GM18907 (cell line): ENCODE data around the gene STARD3NL.
A peak's percentile ranks its signal among the peaks of the same experiment; 100 is the strongest.
"Not testable (repeated sequence)": the region's sequence is repeated elsewhere in the genome, so short reads cannot be mapped to it uniquely, and the experiment has no call there.

Experiments used
- ATAC-seq: cut with Tn5 transposase; IDR thresholded peaks from one replicate; pipeline ENCODE4 v1.9.1; 2021; ENCODE audit warnings: mild to moderate bottlenecking, moderate library complexity; ENCODE audit not compliant: unreplicated experiment

STARD3NL gene

DNA sequence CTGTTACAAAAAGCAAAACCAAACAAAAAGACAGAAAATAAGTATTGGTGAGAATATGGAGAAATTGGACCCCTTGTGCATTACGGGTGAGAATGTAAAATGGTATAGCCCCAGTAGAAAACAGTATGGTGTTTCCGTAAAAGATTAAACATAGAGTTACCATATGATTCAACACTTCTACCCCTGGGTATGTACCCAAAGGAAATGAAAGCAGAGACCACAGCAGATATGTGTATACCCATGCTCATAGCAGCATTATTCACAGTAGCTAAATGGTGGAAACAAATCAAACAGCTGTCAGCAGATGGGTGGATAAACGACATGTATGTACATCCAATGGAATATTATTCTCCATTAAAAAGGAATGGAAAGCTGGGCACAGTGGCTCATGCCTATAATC, 42.4 kb downstream of the STARD3NL start:
- peak; percentile 81 for ATAC-seq

DNA sequence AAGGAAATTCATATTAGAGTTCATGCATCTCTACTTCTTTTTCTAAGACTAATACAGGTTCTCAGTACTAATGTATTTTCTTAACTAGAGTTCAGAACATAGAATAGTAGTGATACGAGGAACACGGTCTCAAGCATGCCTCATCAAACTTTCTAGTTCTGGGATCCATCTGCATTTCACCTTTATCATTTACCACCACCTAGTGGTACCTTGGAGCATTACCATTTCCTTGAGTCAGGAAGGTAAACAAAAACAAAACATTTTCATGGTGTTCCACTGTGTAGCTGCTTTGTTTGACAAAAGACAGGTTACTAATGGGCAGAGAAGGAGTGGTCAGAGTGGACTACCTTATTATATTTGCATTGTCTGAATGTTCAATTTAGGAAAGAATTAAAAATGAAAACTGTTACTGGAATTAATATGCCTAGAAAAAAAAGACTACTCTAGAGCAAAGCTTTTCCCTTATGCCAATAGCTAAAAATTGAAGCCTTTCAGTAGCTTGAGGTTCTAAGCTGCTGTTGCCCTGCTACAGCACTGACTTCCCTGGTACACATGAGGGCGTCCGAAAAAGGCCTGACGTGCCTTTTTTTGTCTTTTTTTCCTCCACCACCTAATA, 44.5 kb downstream of the STARD3NL start:
- peak; percentile 45 for ATAC-seq

DNA sequence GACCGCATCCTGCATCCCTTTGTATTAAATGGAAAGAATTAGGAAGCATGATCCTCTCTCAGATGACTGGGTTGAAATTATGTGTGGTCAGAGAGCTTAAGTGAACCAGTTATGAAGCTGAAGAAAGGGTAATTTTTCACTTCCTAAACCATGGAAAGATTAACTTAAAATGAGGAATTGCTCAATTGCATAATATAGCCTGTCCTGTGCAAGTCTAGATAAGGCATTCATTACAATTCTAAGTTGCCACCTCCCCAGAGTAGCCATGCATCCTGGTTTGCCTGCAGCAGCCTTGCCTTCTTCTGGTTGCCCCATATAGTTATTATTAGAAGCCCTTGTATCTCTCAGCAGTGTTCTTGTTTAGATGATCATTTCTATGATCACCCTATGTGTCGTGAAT, 45.3 kb downstream of the STARD3NL start:
- ATAC-seq: no peak

DNA sequence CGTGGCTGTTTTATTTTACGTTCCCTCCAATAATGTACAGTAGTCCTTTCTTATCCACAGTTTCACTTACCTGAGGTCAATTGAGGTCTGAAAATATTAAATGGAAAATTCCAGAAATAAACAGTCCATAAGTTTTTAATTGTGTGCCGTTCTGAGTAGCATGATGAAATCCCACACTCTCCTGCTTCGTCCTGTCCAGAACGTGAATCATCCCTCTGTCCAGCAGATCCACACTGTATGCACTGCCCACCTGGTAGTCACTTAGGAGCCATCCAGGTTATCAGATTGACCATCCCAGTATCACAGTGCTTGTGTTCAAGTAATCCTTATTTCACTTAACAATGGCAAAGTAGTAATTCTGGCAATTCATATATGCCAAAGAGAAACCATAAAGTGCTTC, 46.3 kb downstream of the STARD3NL start:
- no peak for ATAC-seq

DNA sequence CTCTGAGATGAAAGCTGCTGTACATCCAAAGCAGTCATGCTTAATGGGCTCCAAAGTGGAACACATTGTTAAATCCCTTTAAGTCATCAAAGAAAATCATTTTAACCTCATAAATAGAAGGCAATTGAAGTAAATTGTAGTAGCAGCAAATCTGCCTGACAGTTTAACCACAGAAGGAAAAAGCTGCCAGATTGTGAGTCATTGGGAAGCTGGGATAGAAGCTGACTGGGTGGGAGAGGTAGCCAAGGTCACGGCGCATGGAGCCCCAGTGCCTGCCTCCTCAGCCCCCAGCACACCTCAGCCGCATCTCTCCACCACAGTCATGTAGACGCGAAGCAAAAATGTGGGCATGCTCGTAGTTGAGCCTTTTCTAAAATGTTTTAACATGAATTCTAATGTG, 51.3 kb downstream of the STARD3NL start:
- no peak for ATAC-seq

DNA sequence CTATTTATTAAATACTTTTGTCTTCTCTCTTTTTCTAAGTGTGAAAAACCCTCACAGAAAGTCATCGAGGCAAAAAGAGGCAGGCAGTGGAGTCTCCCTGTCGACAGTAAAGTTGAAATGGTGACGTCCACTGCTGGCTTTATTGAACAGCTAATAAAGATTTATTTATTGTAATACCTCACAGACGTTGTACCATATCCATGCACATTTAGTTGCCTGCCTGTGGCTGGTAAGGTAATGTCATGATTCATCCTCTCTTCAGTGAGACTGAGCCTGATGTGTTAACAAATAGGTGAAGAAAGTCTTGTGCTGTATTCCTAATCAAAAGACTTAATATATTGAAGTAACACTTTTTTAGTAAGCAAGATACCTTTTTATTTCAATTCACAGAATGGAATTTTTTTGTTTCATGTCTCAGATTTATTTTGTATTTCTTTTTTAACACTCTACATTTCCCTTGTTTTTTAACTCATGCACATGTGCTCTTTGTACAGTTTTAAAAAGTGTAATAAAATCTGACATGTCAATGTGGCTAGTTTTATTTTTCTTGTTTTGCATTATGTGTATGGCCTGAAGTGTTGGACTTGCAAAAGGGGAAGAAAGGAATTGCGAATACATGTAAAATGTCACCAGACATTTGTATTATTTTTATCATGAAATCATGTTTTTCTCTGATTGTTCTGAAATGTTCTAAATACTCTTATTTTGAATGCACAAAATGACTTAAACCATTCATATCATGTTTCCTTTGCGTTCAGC, 52.0 kb downstream of the STARD3NL start:
- no peak for ATAC-seq

DNA sequence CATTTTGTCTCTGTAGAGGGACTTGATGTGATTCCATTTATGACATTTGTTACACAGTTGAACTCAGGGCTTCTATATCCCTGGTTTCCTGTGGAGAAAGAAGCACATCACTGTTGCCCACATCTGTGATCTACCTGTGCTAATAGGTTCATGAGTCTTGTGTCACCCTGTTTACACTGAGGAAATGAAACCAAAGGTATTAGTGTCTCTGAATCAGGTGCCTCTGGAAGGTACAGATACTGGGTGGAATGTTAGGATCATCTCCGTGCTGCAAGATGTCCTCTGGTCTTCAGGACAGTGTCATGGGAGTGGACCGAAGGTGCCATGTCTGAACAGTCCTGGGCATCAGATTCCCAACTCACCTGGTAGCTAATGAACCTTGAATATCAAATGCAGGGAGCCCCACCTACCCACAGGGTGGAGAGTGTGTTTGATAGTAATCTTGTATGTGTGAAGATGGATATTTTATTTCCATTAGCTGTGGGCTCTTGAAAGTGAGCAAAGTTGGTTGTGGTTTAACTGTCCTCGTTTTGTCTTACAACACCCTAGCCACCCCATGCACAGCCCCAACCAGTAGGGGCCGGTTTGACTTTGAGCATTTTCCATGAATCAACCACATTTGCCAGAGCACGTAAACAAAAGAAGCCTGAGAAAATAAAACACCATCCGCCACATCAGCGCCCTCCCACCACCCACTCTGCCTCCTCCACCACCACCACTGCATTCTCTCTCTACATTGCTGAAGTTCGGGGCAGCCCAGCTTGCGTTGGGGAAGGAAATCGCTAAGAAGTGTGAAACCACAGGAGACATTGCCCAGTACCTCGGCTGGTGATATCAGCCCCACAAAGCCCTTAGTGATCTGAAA, 54.7 kb downstream of the STARD3NL start:
- peak; percentile 82 for ATAC-seq

DNA sequence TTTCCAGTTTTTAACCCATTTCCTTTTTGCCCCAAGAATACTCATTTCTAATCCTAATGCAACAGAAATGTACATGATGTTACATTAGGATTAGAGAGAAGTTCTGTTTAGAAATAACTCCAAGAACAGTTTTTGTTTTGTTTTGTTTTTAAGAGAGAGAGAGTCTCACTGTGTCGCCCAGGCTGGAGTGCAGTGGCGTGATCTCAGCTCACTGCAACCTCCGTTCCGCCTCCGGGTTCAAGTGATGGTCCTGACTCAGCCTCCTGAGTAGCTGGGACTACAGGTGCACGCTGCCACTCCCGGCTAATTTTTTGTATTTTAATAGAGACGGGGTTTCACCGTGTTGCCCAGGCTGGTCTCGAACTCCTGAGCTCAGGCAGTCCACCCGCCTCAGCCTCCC, 56.7 kb downstream of the STARD3NL start:
- not testable (repeated sequence) for ATAC-seq

DNA sequence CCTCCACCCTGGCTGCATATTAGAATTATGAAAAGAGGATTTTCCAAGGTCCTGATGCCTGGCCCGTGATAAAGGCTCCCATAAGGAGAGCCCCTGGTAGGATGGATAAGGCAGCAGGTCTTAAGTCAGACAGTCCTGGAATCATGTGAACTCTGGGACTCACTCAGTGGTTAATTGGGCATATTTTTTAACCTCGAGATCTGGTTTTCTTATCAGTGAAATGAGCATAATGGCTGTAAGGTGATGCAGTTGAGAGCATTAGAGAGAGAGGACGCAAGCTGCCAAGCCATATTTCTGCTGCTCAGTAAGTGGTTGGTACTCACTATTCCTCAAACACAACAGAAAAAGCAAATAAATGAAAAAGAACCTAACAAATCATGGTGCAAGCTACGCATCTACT, 57.6 kb downstream of the STARD3NL start:
- ATAC-seq: no peak

DNA sequence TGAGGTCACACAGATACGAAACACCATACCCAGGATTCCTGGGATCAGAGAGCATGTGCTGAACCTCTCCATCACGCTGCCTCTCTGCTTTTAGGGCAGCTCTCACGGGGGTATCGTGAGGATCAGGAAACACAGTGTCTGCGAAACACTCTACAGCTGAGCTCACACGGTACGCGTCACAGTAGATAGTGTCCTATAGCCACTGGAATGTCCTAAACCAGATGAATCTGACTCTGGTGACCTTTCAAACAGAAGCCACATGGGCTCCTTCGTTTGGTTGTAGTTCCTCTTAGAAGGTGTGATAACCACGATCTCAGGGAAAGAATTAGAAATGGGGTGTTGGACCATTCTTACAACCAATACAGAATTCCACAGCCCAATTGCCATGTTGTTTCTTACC, 61.1 kb downstream of the STARD3NL start:
- ATAC-seq: not testable (repeated sequence)

DNA sequence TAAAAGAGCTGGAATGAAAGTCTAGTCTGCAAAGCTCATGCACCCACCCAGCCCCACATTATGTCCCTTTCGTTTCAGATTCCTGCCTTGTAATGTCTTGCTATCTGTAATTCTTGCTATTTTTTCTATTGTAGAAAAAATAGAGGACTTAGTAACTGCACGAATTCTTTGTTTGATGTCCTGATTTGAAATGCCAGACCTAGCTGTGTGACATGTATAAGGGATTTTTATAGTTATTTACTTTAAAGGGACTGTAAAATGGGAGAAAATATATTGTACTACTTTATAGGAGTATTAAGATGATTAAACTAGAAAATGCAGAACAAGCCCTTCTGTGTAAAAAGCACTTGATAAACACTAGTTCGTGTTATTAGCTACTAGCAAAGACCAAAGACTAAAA, 63.0 kb downstream of the STARD3NL start:
- ATAC-seq: no peak

DNA sequence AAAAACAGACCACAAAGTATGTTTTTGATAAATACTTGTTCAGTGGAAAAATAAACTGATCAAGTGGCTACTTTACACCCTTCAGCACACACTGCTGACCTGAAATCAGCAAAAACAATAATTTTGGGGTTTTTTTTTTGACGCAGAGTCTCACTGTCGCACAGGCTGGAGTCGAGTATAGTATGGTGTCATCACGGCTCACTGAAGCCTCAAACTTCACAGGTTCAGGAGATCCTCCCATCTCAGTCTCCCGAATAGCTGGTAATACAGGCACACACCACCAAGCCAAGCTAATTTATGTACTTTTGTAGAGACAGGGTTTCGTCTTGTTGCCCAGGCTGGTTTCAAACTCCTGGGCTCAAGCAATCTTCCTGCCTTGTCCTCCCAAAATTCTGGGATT, 64.8 kb downstream of the STARD3NL start:
- no peak for ATAC-seq

DNA sequence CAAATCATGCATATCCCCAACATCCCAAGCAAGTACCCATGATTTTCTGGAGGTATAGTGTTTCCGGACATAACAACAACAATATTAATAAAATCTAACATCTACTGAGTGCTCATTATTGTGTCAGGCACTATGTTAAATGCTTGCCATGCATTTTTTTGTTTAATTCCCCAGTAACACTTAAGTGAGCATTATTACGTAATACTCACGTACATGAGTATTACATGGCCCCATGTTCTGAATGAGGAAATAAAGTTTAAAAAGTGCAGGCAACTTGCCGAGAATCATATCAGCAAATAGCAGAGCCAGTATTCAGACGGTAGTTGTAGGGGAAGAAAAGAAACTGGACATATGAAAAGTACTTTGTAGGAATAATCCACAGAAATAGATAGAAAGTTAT, 65.3 kb downstream of the STARD3NL start:
- not testable (repeated sequence) for ATAC-seq

DNA sequence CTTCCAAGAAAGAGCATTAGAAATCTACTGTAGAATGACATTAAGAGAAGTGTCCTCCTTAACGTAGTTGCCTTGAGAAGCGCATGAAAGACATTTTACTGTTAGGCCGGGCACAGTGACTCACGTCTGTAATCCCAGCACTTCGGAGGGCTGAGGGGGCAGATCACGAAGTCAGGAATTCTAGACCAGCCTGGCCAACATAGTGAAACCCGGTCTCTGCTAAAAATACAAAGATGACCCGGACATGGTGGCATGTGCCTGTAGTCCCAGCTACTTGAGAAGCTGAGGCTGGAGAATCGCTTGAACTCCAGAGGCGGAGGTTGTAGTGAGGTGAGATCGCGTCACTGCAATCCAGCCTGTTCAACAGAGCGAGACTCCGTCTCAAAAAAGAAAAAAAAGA, 66.5 kb downstream of the STARD3NL start:
- no peak for ATAC-seq

DNA sequence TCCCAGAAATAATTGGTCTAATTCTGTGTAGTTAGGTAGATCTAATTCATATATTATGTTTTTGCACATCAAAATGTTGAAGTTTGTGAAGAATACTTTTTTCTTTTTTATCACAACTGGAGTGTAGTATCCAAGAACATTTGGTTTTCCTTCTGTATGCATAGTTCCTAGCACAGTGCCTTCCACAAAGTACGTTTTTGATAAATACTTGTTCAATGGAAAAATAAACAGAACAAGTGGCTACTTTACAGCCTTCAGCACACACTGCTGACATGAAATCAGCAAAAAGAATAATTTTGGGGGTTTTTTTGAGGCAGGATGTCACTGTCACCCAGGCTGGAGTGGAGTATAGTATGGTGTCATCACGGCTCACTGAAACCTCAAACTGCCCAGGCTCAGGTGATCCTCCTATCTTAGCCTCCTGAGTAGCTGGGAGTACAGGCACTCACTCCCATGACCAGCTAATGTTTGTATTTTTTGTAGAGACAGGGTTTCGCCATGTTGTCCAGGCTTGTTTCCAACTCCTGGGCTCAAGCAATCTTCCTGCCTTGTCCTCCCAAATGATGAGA, 67.4 kb downstream of the STARD3NL start:
- no peak for ATAC-seq

DNA sequence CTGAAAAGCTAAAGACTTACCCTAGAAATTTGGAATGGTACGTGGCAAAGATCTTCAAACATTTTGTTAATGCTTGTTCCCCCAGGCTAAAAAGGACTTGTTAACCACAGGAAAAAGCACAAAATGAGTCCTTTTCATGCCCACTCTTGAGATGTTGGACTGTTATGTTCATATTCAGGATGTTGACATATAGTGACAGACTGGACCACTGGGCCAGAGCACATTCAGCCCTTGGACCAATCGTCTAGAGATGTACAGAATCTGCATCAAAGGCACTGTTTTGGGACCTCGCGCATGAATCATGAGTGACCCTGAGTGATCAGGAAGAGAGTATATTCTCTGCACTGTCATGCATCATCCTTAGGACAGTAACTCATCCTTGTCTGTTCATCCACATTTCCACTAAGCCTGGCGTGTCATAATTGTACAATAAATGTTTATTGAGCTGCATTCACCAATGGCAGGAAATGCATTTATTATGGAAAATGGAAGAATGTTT, 70.1 kb downstream of the STARD3NL start:
- ATAC-seq: no peak

DNA sequence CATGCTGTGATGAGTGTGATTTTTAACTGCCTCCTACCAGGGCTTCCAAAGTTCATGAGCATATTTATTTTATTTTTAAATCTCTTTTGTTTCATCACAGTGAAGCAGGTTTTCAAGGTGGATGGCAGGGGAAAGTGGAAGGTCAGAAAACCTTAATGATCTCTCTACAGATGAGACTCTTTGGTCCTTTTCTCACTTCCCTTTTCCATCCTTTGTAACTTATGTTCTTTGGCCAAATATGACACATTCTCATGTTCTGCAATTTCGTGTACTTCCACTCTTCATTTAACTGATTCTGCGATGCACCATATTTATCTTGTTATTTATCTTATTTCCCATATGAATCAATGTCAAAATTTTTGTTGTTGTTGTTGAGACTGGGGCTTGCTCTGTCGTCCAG, 71.8 kb downstream of the STARD3NL start:
- ATAC-seq: peak; percentile 93

DNA sequence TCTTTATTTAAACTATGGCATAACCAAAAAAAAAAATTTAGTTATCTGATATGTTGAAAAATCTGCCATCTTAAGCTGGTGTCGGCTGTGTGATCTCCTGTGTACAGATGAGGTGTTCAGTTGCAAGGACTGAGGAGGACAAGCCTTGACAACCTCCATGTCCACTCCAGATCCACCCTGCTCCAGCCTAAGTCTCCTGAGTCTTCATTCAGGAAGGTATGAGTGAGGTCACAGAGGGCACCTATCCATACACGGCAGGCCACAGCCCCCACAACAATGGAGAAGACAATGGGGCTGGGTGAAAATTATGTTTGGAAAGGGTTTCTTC, 79.3 kb downstream of the STARD3NL start:
- no peak for ATAC-seq

DNA sequence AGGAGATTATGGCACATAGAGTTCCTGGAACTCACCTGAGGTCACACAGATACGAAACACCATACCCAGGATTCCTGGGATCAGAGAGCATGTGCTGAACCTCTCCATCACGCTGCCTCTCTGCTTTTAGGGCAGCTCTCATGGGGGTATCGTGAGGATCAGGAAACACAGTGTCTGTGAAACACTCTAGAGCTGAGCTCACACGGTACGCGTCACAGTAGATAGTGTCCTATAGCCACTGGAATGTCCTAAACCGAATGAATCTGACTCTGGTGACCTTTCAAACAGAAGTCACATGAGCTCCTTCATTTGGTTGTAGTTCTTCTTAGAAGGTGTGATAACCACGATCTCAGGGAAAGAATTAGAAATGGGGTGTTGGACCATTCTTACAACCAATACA, 81.1 kb downstream of the STARD3NL start:
- ATAC-seq: not testable (repeated sequence)

DNA sequence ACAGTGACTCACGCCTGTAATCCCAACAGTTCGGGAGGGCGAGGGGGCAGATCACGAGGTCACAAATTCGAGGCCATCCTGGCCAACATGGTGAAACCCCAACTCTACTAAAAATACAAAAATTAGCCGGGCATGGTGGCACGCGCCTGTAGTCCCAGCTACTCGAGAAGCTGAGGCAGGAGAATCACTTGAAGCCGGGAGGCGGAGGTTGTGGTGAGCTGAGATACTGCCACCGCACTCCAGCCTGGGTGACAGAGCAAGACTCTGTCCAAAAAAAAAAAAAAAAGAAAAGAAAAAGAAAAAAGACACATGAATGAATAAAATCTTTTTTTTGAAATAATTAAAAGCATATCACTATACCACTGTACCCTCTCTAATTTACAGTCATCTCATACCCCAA, 83.6 kb downstream of the STARD3NL start:
- ATAC-seq: not testable (repeated sequence)

DNA sequence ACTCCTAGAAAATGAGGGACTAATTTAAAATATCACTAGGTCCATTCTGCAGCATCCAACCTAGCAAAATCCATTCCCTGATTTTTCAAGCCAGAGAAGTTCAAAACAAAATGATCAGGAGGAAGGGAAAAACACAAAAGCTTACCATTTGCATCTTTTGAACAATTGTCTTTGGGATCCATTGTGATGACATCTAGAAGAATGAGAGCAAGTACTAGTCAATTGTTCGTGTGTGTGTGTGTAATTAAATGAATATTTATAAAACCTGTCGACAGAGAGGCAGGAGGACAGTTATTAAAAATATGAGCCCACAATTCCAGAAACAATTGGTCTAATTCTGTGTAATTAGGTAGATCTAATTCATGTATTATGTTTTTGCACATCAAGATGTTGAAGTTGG, 84.0 kb downstream of the STARD3NL start:
- not testable (repeated sequence) for ATAC-seq
